Right ventricle myocardium inferior (tissue), 1 donor: Measurements from ENCODE around the gene TMEM175. TPM values are rescaled to one million over a fixed set of nuclear protein-coding genes. Genes with fewer than 3 reads are reported as not detected.

Experiments used
- ATAC-seq: fragments of 200-7000 bp; cut with Tn5 transposase; one replicate; pipeline ENCODE4 v1.9.1; 2020; ENCODE audit warnings: mild to moderate bottlenecking, moderate library complexity
- DNase-seq: peaks from one replicate; pipeline ENCODE4 v3.0.0; 2021; ENCODE audit errors: missing footprints
- intact Hi-C: fragments of 100-400 bp; cut with DNase I; formaldehyde crosslinking; loops from one replicate; pipeline ENCODE4 v1.11.0; 2022
- total RNA-seq: library from RNA; stranded (reverse); fragmentation: NEBNext Ultra II Directional; extraction: Animal tissue kit (Norgen Biotek cat#: 25700); gene quantifications from one replicate; pipeline ENCODE4 v1.2.1, GENCODE V29; 2021
- donor health status: DM: no; HTN: yes; CAD: no; lungs with severe emphysema.

TMEM175 gene
- total RNA-seq, 1 donor from 2014 or later = 17.4 TPM

GRCh38 chr4:952881-953573 lies 20.8 kb downstream of the TMEM175 start:
- DNase-seq = peak; percentile 46
- no peak for ATAC-seq
- intact Hi-C loops = no loop called here

- DNase-seq (peak; percentile 41), ATAC-seq (no peak)
- intact Hi-C loops = no loop called here
Observed at GRCh38 chr4:953574-953915, 21.3 kb downstream of the TMEM175 start.

GRCh38 chr4:954211-955020 lies 22.2 kb downstream of the TMEM175 start:
- intact Hi-C loops = no loop called here
- ATAC-seq (no peak), DNase-seq (no peak)

- DNase-seq (no peak), ATAC-seq (no peak)
- intact Hi-C loops = no loop called here
Observed at GRCh38 chr4:955161-955921, 23.1 kb downstream of the TMEM175 start.

GRCh38 chr4:955931-956381 lies 23.7 kb downstream of the TMEM175 start:
- no peak for ATAC-seq
- intact Hi-C loops = no loop called here
- DNase-seq = no peak

- intact Hi-C loops = no loop called here
- DNase-seq = no peak
- ATAC-seq = no peak
Observed at GRCh38 chr4:956531-957230, 24.4 kb downstream of the TMEM175 start.

GRCh38 chr4:957231-957580 lies 24.9 kb downstream of the TMEM175 start:
- intact Hi-C loops = no loop called here
- no peak for ATAC-seq
- DNase-seq = no peak

- ATAC-seq (no peak), DNase-seq (no peak)
- intact Hi-C loops = no loop called here
Observed at GRCh38 chr4:957581-958313, 25.5 kb downstream of the TMEM175 start.

GRCh38 chr4:958314-958665 lies 26.0 kb downstream of the TMEM175 start:
- no peak for ATAC-seq
- intact Hi-C loops = no loop called here
- DNase-seq = no peak

- intact Hi-C loops = no loop called here
- ATAC-seq = no peak
- DNase-seq = no peak
Observed at GRCh38 chr4:958696-959337, 26.6 kb downstream of the TMEM175 start.

- DNase-seq (no peak), ATAC-seq (no peak)
- intact Hi-C loops = no loop called here
Observed at GRCh38 chr4:959338-960139, 27.3 kb downstream of the TMEM175 start.

- intact Hi-C loops = no loop called here
- ATAC-seq (no peak), DNase-seq (peak; percentile 50)
Observed at GRCh38 chr4:960140-960635, 27.9 kb downstream of the TMEM175 start.

- intact Hi-C loops = no loop called here
- ATAC-seq (no peak), DNase-seq (no peak)
Observed at GRCh38 chr4:960636-961350, 28.5 kb downstream of the TMEM175 start.

GRCh38 chr4:961351-962230 lies 29.3 kb downstream of the TMEM175 start:
- intact Hi-C loops = no loop called here
- ATAC-seq (no peak), DNase-seq (no peak)

GRCh38 chr4:962231-963208 lies 30.3 kb downstream of the TMEM175 start:
- no peak for DNase-seq

More at GRCh38 chr4:962231-963208, 30.3 kb downstream of the TMEM175 start:
- intact Hi-C loops = no loop called here
- no peak for ATAC-seq
